Uterus (tissue), 4 donors: Measurements from ENCODE around the gene CDC42SE2. TPM values are rescaled to one million over a fixed set of nuclear protein-coding genes. Genes with fewer than 3 reads are reported as not detected.
"Not testable (repeated sequence)": the region's sequence is repeated elsewhere in the genome, so short reads cannot be mapped to it uniquely, and the experiment has no call there.

Experiments
- DNase-seq, 2 donors: peaks; one replicate each; pipeline ENCODE4 v3.0.0-alpha.2; 2019 to 2020
- H3K27ac ChIP-seq, 2 donors: fragments of 200-600 bp; sonication (generic); 1 replicate in 1 of 2; 2 replicates in 1 of 2; pipeline ENCODE4 v1.5.1; 2016 to 2018
- H3K27me3 ChIP-seq, 2 donors: fragments of 200-600 bp; sonication (generic); one replicate each; pipeline ENCODE4 v1.5.1; 2018 to 2019; ENCODE audit warnings: control low read depth in 1 of 2
- H3K36me3 ChIP-seq, 2 donors: fragments of 200-600 bp; sonication (generic); one replicate each; pipeline ENCODE4 v1.5.1; 2019; ENCODE audit warnings: control low read depth in 1 of 2
- H3K4me1 ChIP-seq, 2 donors: fragments of 200-600 bp; sonication (generic); one replicate each; pipeline ENCODE4 v1.5.1; 2018 to 2019; ENCODE audit warnings: control low read depth in 1 of 2
- H3K4me3 ChIP-seq, 2 donors: fragments of 200-600 bp; sonication (generic); 1 replicate in 1 of 2; 2 replicates in 1 of 2; pipeline ENCODE4 v1.5.1; 2018 to 2019; ENCODE audit warnings: mild to moderate bottlenecking in 1 of 2
- H3K9me3 ChIP-seq, 2 donors: fragments of 200-600 bp; sonication (generic); one replicate each; pipeline ENCODE4 v1.5.1; 2019; ENCODE audit warnings: control low read depth in 1 of 2
- CTCF ChIP-seq, 4 experiments: fragments of 200-600 bp in 2 of 4; fragments of 450-650 bp in 2 of 4; sonication (generic) in 2 of 4; IDR thresholded peaks; one replicate each; pipeline ENCODE4 v1.5.1; 2016 to 2019; ENCODE audit warnings: antibody characterized with exemption in 4 of 4, mild to moderate bottlenecking in 2 of 4, moderate library complexity in 1 of 4
- POLR2A ChIP-seq, 2 donors: fragments of 450-650 bp; IDR thresholded peaks; one replicate each; pipeline ENCODE4 v1.6.1; 2016; ENCODE audit warnings: antibody characterized with exemption in 2 of 2, mild to moderate bottlenecking in 1 of 2, moderate library complexity in 1 of 2
- intact Hi-C: fragments of 100-400 bp; cut with DNase I; formaldehyde crosslinking; loops from one replicate; pipeline ENCODE4 v1.15.1; 2023; ENCODE audit warnings: low total_unique reads
- total RNA-seq, 4 donors: library from RNA; depleted of rRNA in 3 of 4; stranded (reverse); fragments of >200 nt in 3 of 4; gene quantifications; one replicate each; pipeline versions ENCODE4 v1.1.0 to v1.2.4, GENCODE V29; 2014 to 2023
- donor health status: DM: yes; HTN: yes; CAD: no.

CDC42SE2 gene
- total RNA-seq, 4 donors from 2014 or later = 4.6 to 62.8 (median 21.9) TPM

GRCh38 chr5:131393498-131393968 lies 129.7 kb downstream of the CDC42SE2 start:
- Histone ChIP-seq H3K27me3 (no peaks in the 10 kb centered on the region), H3K27ac (no peak overlapping the region), H3K4me1 (no peaks in the 10 kb centered on the region), H3K9me3 (no peaks in the 10 kb centered on the region), H3K4me3 (no peak overlapping the region), H3K36me3 (no peaks in the 10 kb centered on the region)
- intact Hi-C loops = no loop called here
- no peak for DNase-seq
- no peak for TF ChIP-seq POLR2A (IDR thresholded peaks at IDR 0.05)
- no peak for TF ChIP-seq CTCF (IDR thresholded peaks at IDR 0.05)

- Histone ChIP-seq H3K9me3 (no peaks in the 10 kb centered on the region), H3K27ac (no peak overlapping the region), H3K4me1 (no peaks in the 10 kb centered on the region), H3K36me3 (no peaks in the 10 kb centered on the region), H3K27me3 (no peaks in the 10 kb centered on the region), H3K4me3 (no peak overlapping the region)
- intact Hi-C loops = no loop called here
- no peak for DNase-seq
- TF ChIP-seq CTCF (IDR thresholded peaks at IDR 0.05) (no peak), POLR2A (IDR thresholded peaks at IDR 0.05) (no peak)
Observed at GRCh38 chr5:131394128-131394527, 130.3 kb downstream of the CDC42SE2 start.

- Histone ChIP-seq H3K27ac (no peak overlapping the region), H3K27me3 (no peaks in the 10 kb centered on the region), H3K36me3 (no peaks in the 10 kb centered on the region), H3K9me3 (no peaks in the 10 kb centered on the region), H3K4me1 (no peaks in the 10 kb centered on the region), H3K4me3 (no peak overlapping the region)
- DNase-seq = no peak
- TF ChIP-seq CTCF (IDR thresholded peaks at IDR 0.05) (no peak), POLR2A (IDR thresholded peaks at IDR 0.05) (no peak)
- intact Hi-C loops = no loop called here
Observed at GRCh38 chr5:131396015-131396414, 132.2 kb downstream of the CDC42SE2 start.

- H3K36me3 ChIP-seq = no peaks in the 10 kb centered on the region
- H3K27me3 ChIP-seq = no peaks in the 10 kb centered on the region
- TF ChIP-seq CTCF (IDR thresholded peaks at IDR 0.05) = no peak
- TF ChIP-seq POLR2A (IDR thresholded peaks at IDR 0.05) = no peak
- H3K4me1 ChIP-seq = no peaks in the 10 kb centered on the region
- H3K9me3 ChIP-seq = no peaks in the 10 kb centered on the region
- H3K27ac ChIP-seq = no peak overlapping the region
- no peak overlapping the region for H3K4me3 ChIP-seq
- DNase-seq = no peak
- intact Hi-C loops = no loop called here
Observed at GRCh38 chr5:131396630-131397273, 132.9 kb downstream of the CDC42SE2 start.

- intact Hi-C loops, H3K4me3 ChIP-seq, H3K9me3 ChIP-seq, H3K36me3 ChIP-seq, H3K27ac ChIP-seq, DNase-seq, H3K27me3 ChIP-seq, H3K4me1 ChIP-seq: not testable (repeated sequence)
Observed at GRCh38 chr5:131399007-131399406, 135.2 kb downstream of the CDC42SE2 start.

GRCh38 chr5:131400585-131400984 lies 136.7 kb downstream of the CDC42SE2 start:
- no peaks in the 10 kb centered on the region for H3K27me3 ChIP-seq
- peaks cover 0 to 7% of the 10 kb centered on the region in 2 donors for H3K9me3 ChIP-seq
- H3K27ac ChIP-seq = no peak overlapping the region
- no peak overlapping the region for H3K4me3 ChIP-seq
- no peak for DNase-seq
- TF ChIP-seq POLR2A (IDR thresholded peaks at IDR 0.05) (no peak), CTCF (IDR thresholded peaks at IDR 0.05) (no peak)
- no peaks in the 10 kb centered on the region for H3K4me1 ChIP-seq
- H3K36me3 ChIP-seq = no peaks in the 10 kb centered on the region
- intact Hi-C loops = no loop called here
